ENCODE results near the gene TAF15.
A peak's percentile ranks its signal among the peaks of the same experiment; 100 is the strongest.

Gene TAF15

GRCh38 chr17:35795007-35795870, 14.0 kb upstream of the TAF15 start, which contains the start of gene MMP28:
MMP28 (minus strand) TSS chr17:35795641; CDS start chr17:35795377, 264 bp downstream.
- Histone ChIP-seq H2AFZ (ENCODE audit: low read length) (0 out of 2 replicates have a peak within 1 kb of the TSS, but pooled peaks have one; percentile 19), H3K4me3 (ENCODE audit: low read length) (no peak within 1 kb of the TSS), H3K4me1 (ENCODE audit: low read length) (no peaks in the 10 kb centered on the region), H3K79me2 (ENCODE audit: low read length) (no peaks in the 10 kb centered on the region), H3K9me3 (replicated peaks; ENCODE audit: insufficient read depth, low read length) (no peaks in the 10 kb centered on the region), H3K36me3 (replicated peaks; ENCODE audit: insufficient read depth, low read length) (no peaks in the 10 kb centered on the region), H3K4me2 (ENCODE audit: low read depth, low read length) (peak within 1 kb of the TSS; percentile 37), H3K9ac (ENCODE audit: low read length) (no peak within 1 kb of the TSS), H3K27ac (ENCODE audit: low read length) (no peak within 1 kb of the TSS), H3K9me2 (replicated peaks; ENCODE audit: insufficient read depth, low read length) (no peaks in the 10 kb centered on the region), H3F3A (ENCODE audit: insufficient read depth, low read length) (no peaks in the 10 kb centered on the region), H4K20me1 (ENCODE audit: insufficient read depth, low read length) (no peaks in the 10 kb centered on the region), H3K27me3 (replicated peaks; ENCODE audit: insufficient read depth, low read length) (peaks cover 44% of the 10 kb centered on the region)
- no peak for DNase-seq
- TF ChIP-seq CTCF (IDR thresholded peaks at IDR 0.05; ENCODE audit: low read length) (no peak), EZH2 (optimal IDR thresholded peaks at IDR 0.05; ENCODE audit: low read depth, low read length) (peak; percentile 72)

- no peaks in the 10 kb centered on the region for H3K36me3 ChIP-seq (replicated peaks; ENCODE audit: insufficient read depth, low read length)
- H2AFZ ChIP-seq (ENCODE audit: low read length) = no peak overlapping the region
- H4K20me1 ChIP-seq (ENCODE audit: insufficient read depth, low read length) = no peaks in the 10 kb centered on the region
- no peak overlapping the region for H3K27ac ChIP-seq (ENCODE audit: low read length)
- H3K27me3 ChIP-seq (replicated peaks; ENCODE audit: insufficient read depth, low read length) = peaks cover 45% of the 10 kb centered on the region
- TF ChIP-seq CTCF (IDR thresholded peaks at IDR 0.05; ENCODE audit: low read length) (no peak), EZH2 (optimal IDR thresholded peaks at IDR 0.05; ENCODE audit: low read depth, low read length) (no peak), EZH2phosphoT487 (IDR thresholded peaks at IDR 0.05; ENCODE audit: low read length) (no peak)
- H3K79me2 ChIP-seq (ENCODE audit: low read length) = no peaks in the 10 kb centered on the region
- no peak overlapping the region for H3K9ac ChIP-seq (ENCODE audit: low read length)
- H3K9me2 ChIP-seq (replicated peaks; ENCODE audit: insufficient read depth, low read length) = no peaks in the 10 kb centered on the region
- no peaks in the 10 kb centered on the region for H3K9me3 ChIP-seq (replicated peaks; ENCODE audit: insufficient read depth, low read length)
- no peak overlapping the region for H3K4me3 ChIP-seq (ENCODE audit: low read length)
- no peak for DNase-seq
- H3F3A ChIP-seq (ENCODE audit: insufficient read depth, low read length) = no peaks in the 10 kb centered on the region
- H3K4me2 ChIP-seq (ENCODE audit: low read depth, low read length) = no peak overlapping the region
- H3K4me1 ChIP-seq (ENCODE audit: low read length) = no peaks in the 10 kb centered on the region
These were observed 13.4 kb upstream of the TAF15 start for GRCh38 chr17:35795871-35796265.

- H4K20me1 ChIP-seq (ENCODE audit: insufficient read depth, low read length) = no peaks in the 10 kb centered on the region
- peaks cover 45% of the 10 kb centered on the region for H3K27me3 ChIP-seq (replicated peaks; ENCODE audit: insufficient read depth, low read length)
- TF ChIP-seq CTCF (IDR thresholded peaks at IDR 0.05; ENCODE audit: low read length) = no peak
- no peak for TF ChIP-seq EZH2 (optimal IDR thresholded peaks at IDR 0.05; ENCODE audit: low read depth, low read length)
- no peak for TF ChIP-seq EZH2phosphoT487 (IDR thresholded peaks at IDR 0.05; ENCODE audit: low read length)
These were observed 12.3 kb upstream of the TAF15 start for GRCh38 chr17:35796942-35797341.

More at GRCh38 chr17:35796942-35797341, 12.3 kb upstream of the TAF15 start:
- Histone ChIP-seq H3K9me2 (replicated peaks; ENCODE audit: insufficient read depth, low read length) (no peaks in the 10 kb centered on the region), H3K36me3 (replicated peaks; ENCODE audit: insufficient read depth, low read length) (no peaks in the 10 kb centered on the region), H3K4me3 (ENCODE audit: low read length) (no peak overlapping the region), H3K9me3 (replicated peaks; ENCODE audit: insufficient read depth, low read length) (no peaks in the 10 kb centered on the region), H3K4me2 (ENCODE audit: low read depth, low read length) (no peak overlapping the region), H3K27ac (ENCODE audit: low read length) (no peak overlapping the region), H2AFZ (ENCODE audit: low read length) (no peak overlapping the region), H3K79me2 (ENCODE audit: low read length) (no peaks in the 10 kb centered on the region), H3F3A (ENCODE audit: insufficient read depth, low read length) (no peaks in the 10 kb centered on the region), H3K9ac (ENCODE audit: low read length) (no peak overlapping the region), H3K4me1 (ENCODE audit: low read length) (no peaks in the 10 kb centered on the region)
- DNase-seq = no peak

Data from MM.1S (cell line).